T-helper 1 cell treated with Interleukin-12 subunit alpha and Interleukin-12 subunit beta and Interleukin-4 antibody, amounts not matched to agents 30 μg/mL and 1 μg/mL, for 36 hours (primary cell): ENCODE data around the gene KIAA1328.

ENCODE experiments used
- H3K27ac Mint-ChIP-seq: one replicate; pipeline ENCODE4 v1.8.0; 2021; ENCODE audit warnings: mild to moderate bottlenecking, mixed read lengths
- H3K27me3 Mint-ChIP-seq: one replicate; pipeline ENCODE4 v1.8.0; 2021; ENCODE audit warnings: low read depth, mixed read lengths
- H3K36me3 Mint-ChIP-seq: one replicate; pipeline ENCODE4 v1.8.0; 2021; ENCODE audit warnings: low read depth, mixed read lengths
- H3K4me1 Mint-ChIP-seq: one replicate; pipeline ENCODE4 v1.8.0; 2021; ENCODE audit warnings: low read depth, mixed read lengths
- H3K4me3 Mint-ChIP-seq: one replicate; pipeline ENCODE4 v1.8.0; 2021; ENCODE audit warnings: mild to moderate bottlenecking, moderate library complexity, mixed read lengths
- H3K9me3 Mint-ChIP-seq: one replicate; pipeline ENCODE4 v1.8.0; 2021; ENCODE audit warnings: mixed read lengths

The KIAA1328 gene

GRCh38 chr18:37270666-37271052 is 441.7 kb downstream of the KIAA1328 start:
- H3K9me3 Mint-ChIP-seq: peaks cover 5% of the 10 kb centered on the region
- no peak overlapping the region for H3K27ac Mint-ChIP-seq

GRCh38 chr18:37272226-37272625 is 443.3 kb downstream of the KIAA1328 start:
- peaks cover 14% of the 10 kb centered on the region for H3K27me3 Mint-ChIP-seq
- H3K4me1 Mint-ChIP-seq: no peaks in the 10 kb centered on the region
- no peak overlapping the region for H3K27ac Mint-ChIP-seq

More at GRCh38 chr18:37270666-37271052, 441.7 kb downstream of the KIAA1328 start:
- Mint-ChIP-seq H3K4me1 (no peaks in the 10 kb centered on the region), H3K36me3 (no peaks in the 10 kb centered on the region), H3K4me3 (no peak overlapping the region), H3K27me3 (peaks cover 8% of the 10 kb centered on the region)

DNA sequence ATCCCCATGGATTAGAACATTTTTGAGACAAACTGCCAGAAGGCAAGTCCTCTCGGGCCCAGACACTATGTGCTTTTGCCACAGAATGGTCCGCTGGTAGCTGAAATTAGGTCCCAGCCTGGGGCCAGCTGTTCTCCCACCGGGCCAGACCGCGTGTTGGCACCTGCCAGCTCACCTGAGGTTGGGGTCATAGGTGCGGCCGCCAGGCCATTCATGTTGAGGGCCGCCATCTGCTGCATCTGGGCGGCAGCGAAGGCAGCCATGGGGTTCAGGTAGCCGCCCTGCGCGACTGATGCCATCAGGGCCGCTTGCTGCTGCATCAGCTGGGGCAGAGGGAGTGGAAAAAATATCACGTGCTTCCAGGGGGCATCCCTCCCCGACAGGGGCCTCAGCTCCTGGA is 443.9 kb downstream of the KIAA1328 start:
- H3K27me3 Mint-ChIP-seq: peaks cover 14% of the 10 kb centered on the region
- H3K27ac Mint-ChIP-seq: no peak overlapping the region
- H3K36me3 Mint-ChIP-seq: no peaks in the 10 kb centered on the region
- no peak overlapping the region for H3K4me3 Mint-ChIP-seq
- H3K9me3 Mint-ChIP-seq: peaks cover 5% of the 10 kb centered on the region
- no peaks in the 10 kb centered on the region for H3K4me1 Mint-ChIP-seq

More at GRCh38 chr18:37272226-37272625, 443.3 kb downstream of the KIAA1328 start:
- Mint-ChIP-seq H3K36me3 (no peaks in the 10 kb centered on the region), H3K9me3 (peaks cover 5% of the 10 kb centered on the region), H3K4me3 (no peak overlapping the region)

DNA sequence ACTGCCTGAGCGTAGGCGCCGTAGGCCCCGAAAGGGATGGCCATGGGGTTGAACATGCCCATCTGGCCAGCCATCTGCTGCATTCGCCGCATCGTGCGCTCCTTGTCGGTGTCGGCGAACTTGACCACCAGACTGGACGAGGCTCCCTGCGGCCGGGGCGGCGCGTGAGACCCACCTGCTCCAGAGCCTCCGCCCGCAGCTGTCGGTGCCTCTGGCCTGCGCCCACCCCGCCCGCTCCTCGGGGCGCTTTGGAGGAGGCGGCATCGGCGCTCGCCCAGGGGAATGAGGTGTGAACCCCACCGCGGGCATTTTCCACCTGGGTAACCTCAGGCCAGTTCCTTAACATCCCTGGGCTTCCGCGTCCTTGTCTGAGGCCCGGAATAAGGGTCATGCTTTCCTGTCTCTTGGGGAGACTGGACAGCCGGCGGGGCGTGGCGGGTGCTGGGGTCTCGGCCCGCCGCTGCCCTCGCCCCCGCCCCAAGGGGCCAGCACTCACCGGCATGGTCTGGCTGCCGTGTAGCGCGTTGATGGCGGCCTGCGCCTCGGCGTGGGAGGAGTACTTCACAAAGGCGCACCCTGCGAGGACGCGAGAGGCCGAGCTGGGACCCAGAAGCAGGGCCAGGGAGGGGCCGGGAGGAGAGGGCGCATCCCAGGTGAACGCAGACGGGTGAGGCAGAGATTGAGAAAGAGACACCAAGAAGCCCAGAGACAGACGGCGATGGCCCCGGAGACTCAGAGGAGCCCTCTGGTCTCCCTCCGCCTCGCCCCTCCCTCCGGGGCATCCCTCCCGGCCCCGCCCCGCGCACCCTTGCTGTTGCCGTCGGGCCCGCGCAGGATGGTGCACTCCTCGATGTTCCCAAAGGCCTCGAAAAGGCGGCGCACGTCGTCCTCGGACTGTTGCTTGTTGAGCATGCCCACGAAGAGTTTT is 445.6 kb downstream of the KIAA1328 start:
- peaks cover 14% of the 10 kb centered on the region for H3K27me3 Mint-ChIP-seq
- H3K36me3 Mint-ChIP-seq: no peaks in the 10 kb centered on the region
- H3K27ac Mint-ChIP-seq: no peak overlapping the region
- H3K4me3 Mint-ChIP-seq: no peak overlapping the region
- H3K9me3 Mint-ChIP-seq: peaks cover 5% of the 10 kb centered on the region
- no peaks in the 10 kb centered on the region for H3K4me1 Mint-ChIP-seq

- Mint-ChIP-seq H3K27ac (no peak overlapping the region), H3K9me3 (peaks cover 2% of the 10 kb centered on the region), H3K4me1 (no peaks in the 10 kb centered on the region), H3K36me3 (no peaks in the 10 kb centered on the region), H3K4me3 (no peak overlapping the region), H3K27me3 (peaks cover 14% of the 10 kb centered on the region)
Observed at GRCh38 chr18:37275237-37275741, 446.4 kb downstream of the KIAA1328 start.

DNA sequence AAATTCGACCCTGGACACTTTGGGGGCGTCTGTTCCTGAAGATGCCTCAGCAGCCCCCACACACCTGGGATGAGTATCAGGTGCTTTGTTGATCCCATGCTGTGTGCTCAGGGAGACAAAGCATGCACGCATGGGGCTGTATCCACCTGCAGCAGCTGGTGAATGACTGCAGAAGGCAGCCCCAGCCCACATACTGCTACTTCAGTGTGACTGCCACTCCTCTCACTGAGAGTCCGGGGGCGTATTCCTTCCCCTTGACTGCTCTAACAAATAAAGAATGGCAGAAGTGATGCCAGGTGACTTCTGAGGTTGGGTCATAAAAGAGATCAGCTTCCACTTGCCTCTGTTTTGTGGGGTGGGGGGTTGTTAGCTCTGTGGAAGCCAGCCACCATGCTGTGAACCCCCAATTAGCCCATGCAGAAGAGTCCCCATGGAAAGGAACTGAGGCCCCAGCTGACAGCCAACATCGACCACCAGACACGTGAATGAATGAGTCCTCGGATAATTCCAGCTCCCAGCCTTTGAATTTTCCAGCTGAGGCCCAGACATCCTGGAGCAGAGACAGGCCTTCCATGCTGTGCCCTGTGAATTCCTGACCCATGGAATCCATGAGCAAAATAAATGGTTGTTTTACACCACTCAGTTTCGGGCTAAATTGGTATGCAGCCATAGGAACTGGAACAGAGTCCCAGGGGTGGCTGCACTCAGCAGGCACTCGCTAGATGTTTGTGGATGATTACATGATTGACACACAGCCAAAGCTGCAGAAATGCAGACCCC is 447.4 kb downstream of the KIAA1328 start:
- H3K9me3 Mint-ChIP-seq: no peaks in the 10 kb centered on the region

DNA sequence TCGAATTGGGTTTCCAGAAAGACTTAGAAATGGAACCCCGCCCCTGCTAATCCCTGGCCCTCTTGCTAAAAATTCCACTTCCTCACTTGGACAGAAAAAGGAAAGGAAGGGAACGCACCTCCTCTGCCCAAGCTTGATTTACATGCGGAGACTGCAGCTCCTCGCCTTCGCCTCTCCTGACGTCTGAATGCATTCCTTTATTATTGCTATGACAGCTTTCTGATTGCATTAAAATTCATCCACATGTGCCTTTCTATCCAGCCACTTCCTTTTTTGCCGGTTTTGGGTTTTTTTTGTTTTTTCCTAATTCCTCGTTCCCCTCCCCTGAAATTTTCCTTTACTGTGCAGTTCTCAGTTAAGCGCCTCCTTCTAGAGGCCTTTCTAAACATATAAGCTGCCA is 448.9 kb downstream of the KIAA1328 start:
- Mint-ChIP-seq H3K4me1 (no peaks in the 10 kb centered on the region), H3K27me3 (peaks cover 14% of the 10 kb centered on the region), H3K36me3 (no peaks in the 10 kb centered on the region), H3K4me3 (no peak overlapping the region), H3K27ac (no peak overlapping the region), H3K9me3 (no peaks in the 10 kb centered on the region)

More for the DNA sequence above, 447.4 kb downstream of the KIAA1328 start:
- H3K4me3 Mint-ChIP-seq: no peak overlapping the region
- peaks cover 14% of the 10 kb centered on the region for H3K27me3 Mint-ChIP-seq
- H3K27ac Mint-ChIP-seq: no peak overlapping the region
- H3K36me3 Mint-ChIP-seq: no peaks in the 10 kb centered on the region
- H3K4me1 Mint-ChIP-seq: no peaks in the 10 kb centered on the region
